Nephron (organoid): ENCODE results near the gene TTLL5.

ENCODE experiments used
- H3K27ac Mint-ChIP-seq, 3 experiments: 2 replicates each; pipeline ENCODE4 v1.8.0; 2020; ENCODE audit warnings: mixed read lengths in 3 of 3, mild to moderate bottlenecking in 2 of 3, moderate library complexity in 1 of 3
- H3K27me3 Mint-ChIP-seq: 2 replicates; pipeline ENCODE4 v1.8.0; 2021; ENCODE audit warnings: low read depth, mild to moderate bottlenecking, moderate library complexity, mixed read lengths
- H3K36me3 Mint-ChIP-seq: 2 replicates; pipeline ENCODE4 v1.8.0; 2020; ENCODE audit warnings: low read depth, mixed read lengths
- H3K4me1 Mint-ChIP-seq: 2 replicates; pipeline ENCODE4 v1.8.0; 2020; ENCODE audit warnings: mixed read lengths
- H3K4me3 Mint-ChIP-seq, 3 experiments: 2 replicates each; pipeline ENCODE4 v1.8.0; 2020; ENCODE audit warnings: mild to moderate bottlenecking in 3 of 3, mixed read lengths in 3 of 3, moderate library complexity in 2 of 3
- H3K9me3 Mint-ChIP-seq: 2 replicates; pipeline ENCODE4 v1.8.0; 2020; ENCODE audit warnings: mixed read lengths
- TF ChIP-seq, protein P1 (sequence below), 3 experiments: fragments of 200-600 bp; sonication (generic); IDR thresholded peaks; one replicate each; pipeline ENCODE4 v1.5.0; 2021; ENCODE audit warnings: antibody characterized with exemption in 3 of 3; ENCODE audit not compliant: unreplicated experiment in 3 of 3

Gene TTLL5

DNA sequence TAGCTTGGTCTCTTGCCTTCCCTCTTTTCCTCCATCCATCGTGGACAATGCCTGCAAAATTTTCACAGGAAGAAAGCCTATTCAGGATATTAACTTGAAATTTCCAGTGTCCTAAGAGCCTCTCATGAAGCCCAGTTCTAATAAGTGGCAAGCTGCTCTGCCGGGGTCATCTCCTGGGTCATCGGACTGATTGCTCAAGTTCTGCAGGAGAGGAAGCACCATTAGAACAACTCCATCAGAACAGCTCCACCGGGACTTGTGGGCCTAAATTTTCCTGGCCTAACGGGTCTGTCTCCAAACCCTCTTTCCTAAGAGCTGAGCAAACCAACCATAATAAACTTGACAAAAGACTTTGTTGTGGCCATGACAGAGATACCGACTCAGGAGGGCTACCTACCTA is 14.3 kb upstream of the TTLL5 start:
- peaks cover 35% of the 10 kb centered on the region for H3K36me3 Mint-ChIP-seq
- H3K4me1 Mint-ChIP-seq: peaks cover 55% of the 10 kb centered on the region
- no peak overlapping the region for H3K4me3 Mint-ChIP-seq
- peak overlapping the region in 2 of 3 experiments; percentile 2 to 78 for H3K27ac Mint-ChIP-seq
- TF ChIP-seq, protein P1, sequence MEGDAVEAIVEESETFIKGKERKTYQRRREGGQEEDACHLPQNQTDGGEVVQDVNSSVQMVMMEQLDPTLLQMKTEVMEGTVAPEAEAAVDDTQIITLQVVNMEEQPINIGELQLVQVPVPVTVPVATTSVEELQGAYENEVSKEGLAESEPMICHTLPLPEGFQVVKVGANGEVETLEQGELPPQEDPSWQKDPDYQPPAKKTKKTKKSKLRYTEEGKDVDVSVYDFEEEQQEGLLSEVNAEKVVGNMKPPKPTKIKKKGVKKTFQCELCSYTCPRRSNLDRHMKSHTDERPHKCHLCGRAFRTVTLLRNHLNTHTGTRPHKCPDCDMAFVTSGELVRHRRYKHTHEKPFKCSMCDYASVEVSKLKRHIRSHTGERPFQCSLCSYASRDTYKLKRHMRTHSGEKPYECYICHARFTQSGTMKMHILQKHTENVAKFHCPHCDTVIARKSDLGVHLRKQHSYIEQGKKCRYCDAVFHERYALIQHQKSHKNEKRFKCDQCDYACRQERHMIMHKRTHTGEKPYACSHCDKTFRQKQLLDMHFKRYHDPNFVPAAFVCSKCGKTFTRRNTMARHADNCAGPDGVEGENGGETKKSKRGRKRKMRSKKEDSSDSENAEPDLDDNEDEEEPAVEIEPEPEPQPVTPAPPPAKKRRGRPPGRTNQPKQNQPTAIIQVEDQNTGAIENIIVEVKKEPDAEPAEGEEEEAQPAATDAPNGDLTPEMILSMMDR (IDR thresholded peaks at IDR 0.05; ENCODE audit: unreplicated experiment in 3 of 3): no peak
- no peaks in the 10 kb centered on the region for H3K27me3 Mint-ChIP-seq
- no peaks in the 10 kb centered on the region for H3K9me3 Mint-ChIP-seq

DNA sequence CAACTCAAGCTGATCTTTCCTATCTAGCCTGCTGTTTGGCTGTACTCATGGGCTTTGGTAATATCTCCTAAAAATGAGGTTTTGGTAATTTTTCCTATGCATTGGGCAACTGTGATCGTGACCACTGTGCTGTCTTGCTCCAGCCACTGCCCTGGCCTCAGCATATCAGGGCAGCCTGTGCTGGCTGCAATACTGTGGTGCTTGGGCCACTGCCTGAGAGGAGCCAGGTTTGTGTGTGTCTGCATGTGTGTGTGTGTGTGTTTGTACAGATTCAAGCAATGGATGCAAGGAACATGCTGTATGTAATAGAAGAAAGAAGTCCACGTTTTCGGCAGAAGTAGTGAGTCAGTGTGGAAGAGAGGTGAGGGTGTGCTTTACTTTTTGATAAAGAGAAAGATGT is 13.4 kb upstream of the TTLL5 start:
- Mint-ChIP-seq H3K27ac (peak overlapping the region; percentile 43 to 91 (median 78)), H3K4me1 (peaks cover 55% of the 10 kb centered on the region), H3K9me3 (no peaks in the 10 kb centered on the region), H3K4me3 (no peak overlapping the region), H3K27me3 (no peaks in the 10 kb centered on the region), H3K36me3 (peaks cover 43% of the 10 kb centered on the region)
- TF ChIP-seq, protein P1 (IDR thresholded peaks at IDR 0.05; ENCODE audit: unreplicated experiment in 3 of 3): no peak

DNA sequence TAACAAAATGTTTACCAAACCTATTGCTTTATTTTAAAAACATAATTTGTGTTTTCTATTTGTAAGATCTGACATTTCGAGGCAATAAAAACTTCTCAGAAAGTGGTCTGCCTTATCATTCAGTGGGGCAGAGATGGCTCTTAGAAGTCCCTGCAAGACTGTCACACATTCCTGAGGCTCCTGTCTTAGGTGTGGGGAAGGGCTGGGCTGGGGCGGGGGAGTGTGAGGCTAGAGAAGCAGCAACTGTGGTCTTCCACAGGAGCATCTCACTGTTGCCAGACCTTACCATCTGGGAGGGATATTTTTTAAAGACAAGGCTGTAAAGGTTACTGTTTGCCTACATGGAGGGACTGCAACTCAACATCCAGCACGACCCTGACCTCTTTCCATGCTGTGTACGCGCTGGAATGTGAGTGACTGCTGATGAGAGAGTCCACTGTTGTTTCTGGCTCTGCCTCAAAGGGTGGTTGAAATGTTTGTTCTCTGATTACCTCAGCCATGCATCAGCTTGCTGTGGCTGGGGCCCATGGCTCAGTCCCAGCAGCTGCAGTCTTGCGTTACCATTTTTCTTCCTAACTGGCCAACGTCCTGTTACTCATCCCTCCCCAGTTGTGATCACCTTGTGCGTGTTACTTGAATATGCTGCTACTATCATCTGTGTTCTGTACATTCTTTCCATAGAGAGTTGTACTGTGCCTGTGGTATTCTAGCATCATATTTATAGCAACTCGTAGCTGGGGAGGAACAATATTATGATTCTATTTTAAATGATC is 12.8 kb upstream of the TTLL5 start:
- TF ChIP-seq, protein P1 (IDR thresholded peaks at IDR 0.05; ENCODE audit: unreplicated experiment in 3 of 3): no peak
- Mint-ChIP-seq H3K4me1 (peaks cover 54% of the 10 kb centered on the region), H3K36me3 (peaks cover 49% of the 10 kb centered on the region), H3K9me3 (no peaks in the 10 kb centered on the region), H3K27me3 (no peaks in the 10 kb centered on the region), H3K27ac (peak overlapping the region; percentile 78 to 91 (median 82)), H3K4me3 (peak overlapping the region in 2 of 3 experiments; percentile 0 to 16)

- peaks cover 57% of the 10 kb centered on the region for H3K36me3 Mint-ChIP-seq
- no peak overlapping the region for H3K4me3 Mint-ChIP-seq
- no peaks in the 10 kb centered on the region for H3K9me3 Mint-ChIP-seq
- TF ChIP-seq, protein P1 (IDR thresholded peaks at IDR 0.05; ENCODE audit: unreplicated experiment in 3 of 3): no peak
- peaks cover 50% of the 10 kb centered on the region for H3K4me1 Mint-ChIP-seq
- no peaks in the 10 kb centered on the region for H3K27me3 Mint-ChIP-seq
- peak overlapping the region; percentile 8 to 92 (median 86) for H3K27ac Mint-ChIP-seq
Measured at GRCh38 chr14:75649337-75649736, 11.7 kb upstream of the TTLL5 start.

GRCh38 chr14:75649773-75650172 is 11.3 kb upstream of the TTLL5 start:
- peaks cover 47% of the 10 kb centered on the region for H3K4me1 Mint-ChIP-seq
- peak overlapping the region; percentile 6 to 92 (median 86) for H3K27ac Mint-ChIP-seq
- H3K27me3 Mint-ChIP-seq: no peaks in the 10 kb centered on the region
- H3K9me3 Mint-ChIP-seq: no peaks in the 10 kb centered on the region
- peaks cover 57% of the 10 kb centered on the region for H3K36me3 Mint-ChIP-seq
- TF ChIP-seq, protein P1 (IDR thresholded peaks at IDR 0.05; ENCODE audit: unreplicated experiment in 3 of 3): no peak
- H3K4me3 Mint-ChIP-seq: no peak overlapping the region
